Measurements from ENCODE around the gene EFL1. TPM values are rescaled to one million over a fixed set of nuclear protein-coding genes. Genes with fewer than 3 reads are reported as not detected.

The EFL1 gene
- total and polyA plus RNA-seq, 2 of the 4 experiments (the other 2 are of a cell fraction) = 10.1 to 24.6 TPM

DNA sequence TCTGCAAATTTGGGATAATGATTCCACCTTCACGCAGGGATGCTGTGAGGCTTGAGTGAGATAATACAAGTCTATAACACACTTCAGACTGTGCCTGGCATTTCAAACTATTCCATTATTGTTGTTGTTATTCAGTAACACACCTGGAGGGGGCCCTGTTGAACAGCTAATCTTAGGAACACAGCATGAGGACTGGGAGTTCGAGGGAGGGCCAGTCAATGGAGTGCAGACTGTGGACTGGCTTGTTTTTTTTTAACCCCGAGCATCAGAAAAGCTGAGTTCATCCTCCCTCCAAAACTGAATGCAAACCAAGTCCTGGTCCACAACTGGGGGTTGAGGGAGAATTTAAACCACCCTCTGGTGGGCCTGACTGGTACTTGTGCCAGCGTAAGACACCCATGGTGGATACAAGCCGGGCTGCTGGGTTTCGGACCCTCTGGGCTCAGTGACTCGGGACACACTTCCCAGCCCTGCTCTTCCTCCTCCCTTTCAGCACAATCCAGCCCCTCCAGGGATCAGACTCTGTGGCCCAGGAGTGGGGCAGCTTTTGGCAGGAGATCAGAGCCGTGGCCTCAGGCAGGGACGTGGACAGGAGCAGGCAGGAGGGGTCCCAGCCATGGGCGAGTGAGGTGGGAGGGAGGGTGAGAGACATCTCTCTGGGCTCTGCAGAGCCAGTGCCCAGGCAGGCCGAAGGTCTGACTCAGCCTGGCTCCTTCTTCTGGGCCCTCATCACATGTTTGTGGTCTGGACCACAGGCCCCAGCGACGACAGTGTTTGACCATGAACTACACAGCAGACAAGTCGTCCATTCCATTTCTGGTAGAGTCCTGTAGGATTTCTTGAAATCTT is 180.4 kb downstream of the EFL1 start:
- Histone ChIP-seq H3K23ac (ENCODE audit: low read depth, low read length) (no peak overlapping the region), H3K9me1 (ENCODE audit: insufficient read depth, low read length) (peaks cover 8% of the 10 kb centered on the region), H3K4me1 (ENCODE audit: control insufficient read depth, insufficient read depth, low read length) (peaks cover 8% of the 10 kb centered on the region), H3K9ac (ENCODE audit: low read depth, low read length) (peak overlapping the region; percentile 31; the same call in 1 of the 2 replicates), H3K79me1 (ENCODE audit: low read depth in 1 of 2, low read length in 2 of 2) (no peaks in the 10 kb centered on the region), H3K27ac (ENCODE audit: insufficient read depth, low read length) (peak overlapping the region; percentile 85), H2BK5ac (ENCODE audit: low read depth, low read length, poor library complexity, severe bottlenecking) (peak overlapping the region; percentile 93), H2AFZ (replicated peaks; ENCODE audit: low read length, poor library complexity) (peak overlapping the region; percentile 90), H4K8ac (ENCODE audit: low read depth in 2 of 2, low read length in 2 of 2) (peak overlapping the region; percentile 63 to 89), H2BK20ac (ENCODE audit: low read depth, low read length) (peak overlapping the region; percentile 89), H3K14ac (replicated peaks; ENCODE audit: low read depth, low read length) (peak overlapping the region; percentile 74), H4K5ac (ENCODE audit: low read depth, low read length) (peak overlapping the region; percentile 96), H3K18ac (ENCODE audit: low read depth, low read length) (peak overlapping the region; percentile 88), H4K20me1 (ENCODE audit: insufficient read depth, low read length) (no peaks in the 10 kb centered on the region), H3K56ac (ENCODE audit: extremely low read depth, insufficient read depth, low read length) (peak overlapping the region; percentile 29; the same call in 1 of the 2 replicates), H4K91ac (ENCODE audit: insufficient read depth, low read depth, low read length) (peak overlapping the region; percentile 93), H3K4me3 (ENCODE audit: insufficient read depth, low read depth, low read length) (no peak overlapping the region), H2BK15ac (ENCODE audit: low read depth, low read length) (peak overlapping the region; percentile 59; the same call in 2 of the 3 replicates), H3K9me3 (ENCODE audit: control insufficient read depth, insufficient read depth, low read length) (no peaks in the 10 kb centered on the region), H3K36me3 (ENCODE audit: control insufficient read depth, insufficient read depth, low read length) (no peaks in the 10 kb centered on the region), H2AK5ac (ENCODE audit: low read depth, low read length) (peak overlapping the region; percentile 63), H3K4me2 (ENCODE audit: low read depth, low read length) (peak overlapping the region; percentile 15; the same call in 1 of the 2 replicates), H2AK9ac (replicated peaks; ENCODE audit: low read depth, low read length, poor library complexity) (peak overlapping the region; percentile 59), H2BK120ac (ENCODE audit: low read depth, low read length) (peak overlapping the region; percentile 98), H3K4ac (ENCODE audit: low read depth, low read length) (peak overlapping the region; percentile 86), H3K27me3 (ENCODE audit: control insufficient read depth, insufficient read depth, low read length) (no peaks in the 10 kb centered on the region)
- in situ Hi-C loops (cut with MboI; ENCODE audit: low sequenced_read_pairs) (no loop called here), intact Hi-C loops (cut with micrococcal nuclease) (loop anchor here (1.0 kb wide), 1 partner anchor 116 kb away; no protein-coding TSS in a partner anchor), dilution Hi-C loops (cut with HindIII; ENCODE audit: low sequenced_read_pairs, unreplicated experiment) (no loop called here)
- DNase-seq (peak; percentile 93), ATAC-seq (ENCODE audit: low read depth) (peak; percentile 96)
- POLR2A ChIA-PET (ENCODE audit: unreplicated experiment) = interaction anchor here (0.6 kb wide), 2 partner anchors 36 to 758 kb away, joined by 6 to 7 read pairs; partner anchors contain the start of gene STARD5
- CTCF ChIA-PET = interaction anchor here (1.0 to 1.5 kb wide), 3 partner anchors 11 to 58 kb away, joined by 3 to 4 read pairs (median 4); no protein-coding TSS in a partner anchor
- 97% methylated on average over 4 of the region's 14 CpGs; no CpG with 5 or more reads in 1 of the 2 experiments for WGBS, 2 experiments (ENCODE audit: extremely low coverage in 2 of 2, insufficient read length in 1 of 2)
- BruUV-seq (replicated peaks) = no TSS peak
- TF ChIP-seq RFX5 (IDR thresholded peaks at IDR 0.05; ENCODE audit: low read depth, low read length) (no peak), FOS (IDR thresholded peaks at IDR 0.05; ENCODE audit: low read depth, low read length) (peak; percentile 74), NFE2L2 (IDR thresholded peaks at IDR 0.05; ENCODE audit: low read depth, low read length) (no peak), POLR2A (IDR thresholded peaks at IDR 0.05; ENCODE audit: low read depth, low read length) (no peak), CHD1 (IDR thresholded peaks at IDR 0.05; ENCODE audit: low read depth, low read length) (no peak), MXI1 (IDR thresholded peaks at IDR 0.05; ENCODE audit: borderline replicate concordance, low read depth, low read length) (no peak), MAZ (IDR thresholded peaks at IDR 0.05; ENCODE audit: borderline replicate concordance, low read depth, low read length) (peak; percentile 72; the same call in 1 of the 2 replicates), RAD21 (IDR thresholded peaks at IDR 0.05; ENCODE audit: low read length) (peak; percentile 47), SMC3 (IDR thresholded peaks at IDR 0.05; ENCODE audit: low read depth, low read length) (peak; percentile 36; the same call in 1 of the 2 replicates), CEBPB (IDR thresholded peaks at IDR 0.05; ENCODE audit: low read depth, low read length) (no peak), BHLHE40 (IDR thresholded peaks at IDR 0.05; ENCODE audit: low read depth, low read length) (no peak), RCOR1 (IDR thresholded peaks at IDR 0.05; ENCODE audit: insufficient replicate concordance, low read length) (no peak)
- TF ChIP-seq, protein P1, sequence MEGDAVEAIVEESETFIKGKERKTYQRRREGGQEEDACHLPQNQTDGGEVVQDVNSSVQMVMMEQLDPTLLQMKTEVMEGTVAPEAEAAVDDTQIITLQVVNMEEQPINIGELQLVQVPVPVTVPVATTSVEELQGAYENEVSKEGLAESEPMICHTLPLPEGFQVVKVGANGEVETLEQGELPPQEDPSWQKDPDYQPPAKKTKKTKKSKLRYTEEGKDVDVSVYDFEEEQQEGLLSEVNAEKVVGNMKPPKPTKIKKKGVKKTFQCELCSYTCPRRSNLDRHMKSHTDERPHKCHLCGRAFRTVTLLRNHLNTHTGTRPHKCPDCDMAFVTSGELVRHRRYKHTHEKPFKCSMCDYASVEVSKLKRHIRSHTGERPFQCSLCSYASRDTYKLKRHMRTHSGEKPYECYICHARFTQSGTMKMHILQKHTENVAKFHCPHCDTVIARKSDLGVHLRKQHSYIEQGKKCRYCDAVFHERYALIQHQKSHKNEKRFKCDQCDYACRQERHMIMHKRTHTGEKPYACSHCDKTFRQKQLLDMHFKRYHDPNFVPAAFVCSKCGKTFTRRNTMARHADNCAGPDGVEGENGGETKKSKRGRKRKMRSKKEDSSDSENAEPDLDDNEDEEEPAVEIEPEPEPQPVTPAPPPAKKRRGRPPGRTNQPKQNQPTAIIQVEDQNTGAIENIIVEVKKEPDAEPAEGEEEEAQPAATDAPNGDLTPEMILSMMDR (conservative IDR thresholded peaks at IDR 0.05; ENCODE audit: low read depth, low read length) = peak; percentile 41
- TF ChIP-seq, protein P2, sequence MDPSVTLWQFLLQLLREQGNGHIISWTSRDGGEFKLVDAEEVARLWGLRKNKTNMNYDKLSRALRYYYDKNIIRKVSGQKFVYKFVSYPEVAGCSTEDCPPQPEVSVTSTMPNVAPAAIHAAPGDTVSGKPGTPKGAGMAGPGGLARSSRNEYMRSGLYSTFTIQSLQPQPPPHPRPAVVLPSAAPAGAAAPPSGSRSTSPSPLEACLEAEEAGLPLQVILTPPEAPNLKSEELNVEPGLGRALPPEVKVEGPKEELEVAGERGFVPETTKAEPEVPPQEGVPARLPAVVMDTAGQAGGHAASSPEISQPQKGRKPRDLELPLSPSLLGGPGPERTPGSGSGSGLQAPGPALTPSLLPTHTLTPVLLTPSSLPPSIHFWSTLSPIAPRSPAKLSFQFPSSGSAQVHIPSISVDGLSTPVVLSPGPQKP (IDR thresholded peaks at IDR 0.05; ENCODE audit: borderline replicate concordance, low read depth, low read length) = no peak
